Measurements from ENCODE around the gene RAB11A. TPM values are rescaled to one million over a fixed set of nuclear protein-coding genes. Genes with fewer than 3 reads are reported as not detected.

Gene RAB11A
- total RNA-seq, 1 donor from 2014 or later, result 153 TPM

- no peak for TF ChIP-seq CTCF (IDR thresholded peaks at IDR 0.05)
- H3K4me1 Mint-ChIP-seq (ENCODE audit: low read depth), result peaks cover 39% of the 10 kb centered on the region
- H3K9me3 Mint-ChIP-seq (ENCODE audit: low read depth), result no peaks in the 10 kb centered on the region
- H3K27me3 Mint-ChIP-seq (ENCODE audit: low read depth), result peaks cover 8% of the 10 kb centered on the region
- peak overlapping the region; percentile 24 for H3K4me3 Mint-ChIP-seq (ENCODE audit: unreplicated experiment)
- no peaks in the 10 kb centered on the region for H3K36me3 Mint-ChIP-seq (ENCODE audit: low read depth)
- DNase-seq (ENCODE audit: low spot score), result no peak
- H3K27ac Mint-ChIP-seq (ENCODE audit: unreplicated experiment), result peak overlapping the region; percentile 95
Observed at GRCh38 chr15:65833501-65834205, 35.6 kb upstream of the RAB11A start.

GRCh38 chr15:65834603-65835282, 34.5 kb upstream of the RAB11A start:
- Mint-ChIP-seq H3K27me3 (ENCODE audit: low read depth) (peaks cover 10% of the 10 kb centered on the region), H3K4me1 (ENCODE audit: low read depth) (peaks cover 39% of the 10 kb centered on the region), H3K9me3 (ENCODE audit: low read depth) (no peaks in the 10 kb centered on the region), H3K36me3 (ENCODE audit: low read depth) (no peaks in the 10 kb centered on the region), H3K4me3 (ENCODE audit: unreplicated experiment) (no peak overlapping the region), H3K27ac (ENCODE audit: unreplicated experiment) (no peak overlapping the region)
- no peak for TF ChIP-seq CTCF (IDR thresholded peaks at IDR 0.05)
- no peak for DNase-seq (ENCODE audit: low spot score)

- DNase-seq (ENCODE audit: low spot score), result no peak
- H3K4me1 Mint-ChIP-seq (ENCODE audit: low read depth), result peaks cover 39% of the 10 kb centered on the region
- no peaks in the 10 kb centered on the region for H3K9me3 Mint-ChIP-seq (ENCODE audit: low read depth)
- H3K4me3 Mint-ChIP-seq (ENCODE audit: unreplicated experiment), result no peak overlapping the region
- TF ChIP-seq CTCF (IDR thresholded peaks at IDR 0.05), result no peak
- H3K27me3 Mint-ChIP-seq (ENCODE audit: low read depth), result peaks cover 10% of the 10 kb centered on the region
- no peaks in the 10 kb centered on the region for H3K36me3 Mint-ChIP-seq (ENCODE audit: low read depth)
- H3K27ac Mint-ChIP-seq (ENCODE audit: unreplicated experiment), result no peak overlapping the region
Observed at GRCh38 chr15:65835447-65835846, 33.8 kb upstream of the RAB11A start.

- Mint-ChIP-seq H3K4me3 (ENCODE audit: unreplicated experiment) (no peak overlapping the region), H3K36me3 (ENCODE audit: low read depth) (no peaks in the 10 kb centered on the region), H3K27me3 (ENCODE audit: low read depth) (peaks cover 13% of the 10 kb centered on the region), H3K27ac (ENCODE audit: unreplicated experiment) (no peak overlapping the region), H3K4me1 (ENCODE audit: low read depth) (peaks cover 45% of the 10 kb centered on the region), H3K9me3 (ENCODE audit: low read depth) (no peaks in the 10 kb centered on the region)
- peak; percentile 31 for TF ChIP-seq CTCF (IDR thresholded peaks at IDR 0.05)
- DNase-seq (ENCODE audit: low spot score), result no peak
Observed at GRCh38 chr15:65836665-65837064, 32.6 kb upstream of the RAB11A start.

- DNase-seq (ENCODE audit: low spot score), result no peak
- peaks cover 38% of the 10 kb centered on the region for H3K4me1 Mint-ChIP-seq (ENCODE audit: low read depth)
- no peak for TF ChIP-seq CTCF (IDR thresholded peaks at IDR 0.05)
- peaks cover 13% of the 10 kb centered on the region for H3K27me3 Mint-ChIP-seq (ENCODE audit: low read depth)
- no peaks in the 10 kb centered on the region for H3K36me3 Mint-ChIP-seq (ENCODE audit: low read depth)
- H3K9me3 Mint-ChIP-seq (ENCODE audit: low read depth), result no peaks in the 10 kb centered on the region
- no peak overlapping the region for H3K4me3 Mint-ChIP-seq (ENCODE audit: unreplicated experiment)
- H3K27ac Mint-ChIP-seq (ENCODE audit: unreplicated experiment), result no peak overlapping the region
Observed at GRCh38 chr15:65837301-65838294, 31.7 kb upstream of the RAB11A start.

Data from chondrocyte (in vitro differentiated cells).